HG03378 (cell line): Measurements from ENCODE around the gene CRELD1.
A peak's percentile ranks its signal among the peaks of the same experiment; 100 is the strongest.
"Not testable (repeated sequence)": the region's sequence is repeated elsewhere in the genome, so short reads cannot be mapped to it uniquely, and the experiment has no call there.

ENCODE experiments used
- ATAC-seq: cut with Tn5 transposase; IDR thresholded peaks from one replicate; pipeline ENCODE4 v1.9.1; 2021; ENCODE audit warnings: mild to moderate bottlenecking, moderate library complexity; ENCODE audit not compliant: unreplicated experiment

CRELD1 gene, protein sequence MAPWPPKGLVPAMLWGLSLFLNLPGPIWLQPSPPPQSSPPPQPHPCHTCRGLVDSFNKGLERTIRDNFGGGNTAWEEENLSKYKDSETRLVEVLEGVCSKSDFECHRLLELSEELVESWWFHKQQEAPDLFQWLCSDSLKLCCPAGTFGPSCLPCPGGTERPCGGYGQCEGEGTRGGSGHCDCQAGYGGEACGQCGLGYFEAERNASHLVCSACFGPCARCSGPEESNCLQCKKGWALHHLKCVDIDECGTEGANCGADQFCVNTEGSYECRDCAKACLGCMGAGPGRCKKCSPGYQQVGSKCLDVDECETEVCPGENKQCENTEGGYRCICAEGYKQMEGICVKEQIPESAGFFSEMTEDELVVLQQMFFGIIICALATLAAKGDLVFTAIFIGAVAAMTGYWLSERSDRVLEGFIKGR

DNA sequence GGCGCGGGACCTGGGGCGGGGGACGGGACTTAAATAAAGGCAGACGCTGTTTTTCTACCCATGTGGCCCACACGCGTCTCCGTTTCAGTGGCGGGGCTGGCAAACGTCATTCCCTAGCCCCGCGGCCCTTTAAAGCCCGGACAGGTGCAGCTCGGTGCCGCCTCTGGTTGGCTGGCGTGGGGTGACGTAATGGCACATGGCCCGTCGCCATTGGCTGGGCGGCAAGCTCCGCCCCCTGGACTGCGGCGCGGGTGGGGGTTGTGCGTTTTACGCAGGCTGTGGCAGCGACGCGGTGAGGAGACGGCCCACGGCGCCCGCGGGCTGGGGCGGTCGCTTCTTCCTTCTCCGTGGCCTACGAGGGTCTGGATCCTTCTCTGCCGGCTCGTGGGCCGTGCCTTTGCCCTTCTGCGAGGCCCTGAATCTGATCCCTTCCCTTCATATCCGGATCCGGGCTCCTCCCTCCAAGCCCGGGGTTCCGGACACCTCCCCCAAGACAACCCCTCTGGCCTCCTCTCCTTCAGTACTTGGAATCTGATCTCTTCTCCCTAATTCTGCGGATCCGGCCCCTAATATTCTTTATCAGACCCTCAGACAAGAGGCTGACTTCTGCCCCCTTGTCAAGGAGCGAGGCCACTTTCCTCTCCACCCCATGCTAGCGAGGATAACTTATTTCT lies at the start of gene CRELD1:
Gene CRELD1, plus strand, starts transcription at position 274 of the 674 bp plus-strand sequence. CDS start 605 bp downstream, outside the sequence.
- ATAC-seq: peak; percentile 85

GRCh38 chr3:9884555-9885165 lies 49.0 kb upstream of the CRELD1 start:
- ATAC-seq: no peak

GRCh38 chr3:9886328-9886727 lies 47.3 kb upstream of the CRELD1 start:
- ATAC-seq: no peak

DNA sequence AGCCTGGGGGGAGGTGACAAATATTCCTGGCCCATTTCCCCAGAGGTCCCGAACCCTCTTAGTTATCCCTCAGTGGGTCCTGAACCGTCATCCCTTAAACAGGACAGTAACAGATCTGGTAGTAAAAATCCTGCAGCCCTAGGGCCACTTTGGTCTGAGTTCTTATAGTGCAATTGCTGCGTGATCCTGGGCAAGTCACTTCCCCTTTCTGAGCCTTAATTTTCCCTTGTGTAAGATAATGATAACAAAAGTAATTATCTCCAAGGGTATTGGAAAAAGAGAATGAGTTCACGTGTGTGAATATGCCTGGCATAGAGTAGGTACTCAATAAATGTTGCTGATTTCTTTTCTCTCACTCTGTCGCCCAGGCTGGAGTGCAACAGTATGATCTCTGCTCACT lies 46.2 kb upstream of the CRELD1 start:
- ATAC-seq: no peak

DNA sequence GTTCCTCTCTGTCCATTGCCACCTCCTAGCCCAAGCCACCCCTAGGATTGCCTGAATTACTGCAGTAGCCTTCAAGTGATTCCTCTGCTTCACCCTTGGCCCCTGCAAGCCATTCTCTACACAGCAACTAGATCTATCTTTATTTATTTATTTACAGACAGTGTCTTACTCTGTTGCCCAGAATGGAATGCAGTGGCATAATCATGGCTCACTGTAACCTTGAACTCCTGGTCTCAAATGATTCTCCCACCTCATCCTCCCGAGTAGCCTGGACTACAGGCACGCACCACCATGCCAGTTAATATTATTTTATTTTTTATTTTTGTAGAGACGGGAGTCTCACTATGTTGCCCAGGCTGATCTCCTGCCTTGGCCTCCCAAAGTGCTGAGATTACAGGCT lies 45.1 kb upstream of the CRELD1 start:
- ATAC-seq: no peak

GRCh38 chr3:9889405-9889804 lies 44.2 kb upstream of the CRELD1 start:
- ATAC-seq: no peak

DNA sequence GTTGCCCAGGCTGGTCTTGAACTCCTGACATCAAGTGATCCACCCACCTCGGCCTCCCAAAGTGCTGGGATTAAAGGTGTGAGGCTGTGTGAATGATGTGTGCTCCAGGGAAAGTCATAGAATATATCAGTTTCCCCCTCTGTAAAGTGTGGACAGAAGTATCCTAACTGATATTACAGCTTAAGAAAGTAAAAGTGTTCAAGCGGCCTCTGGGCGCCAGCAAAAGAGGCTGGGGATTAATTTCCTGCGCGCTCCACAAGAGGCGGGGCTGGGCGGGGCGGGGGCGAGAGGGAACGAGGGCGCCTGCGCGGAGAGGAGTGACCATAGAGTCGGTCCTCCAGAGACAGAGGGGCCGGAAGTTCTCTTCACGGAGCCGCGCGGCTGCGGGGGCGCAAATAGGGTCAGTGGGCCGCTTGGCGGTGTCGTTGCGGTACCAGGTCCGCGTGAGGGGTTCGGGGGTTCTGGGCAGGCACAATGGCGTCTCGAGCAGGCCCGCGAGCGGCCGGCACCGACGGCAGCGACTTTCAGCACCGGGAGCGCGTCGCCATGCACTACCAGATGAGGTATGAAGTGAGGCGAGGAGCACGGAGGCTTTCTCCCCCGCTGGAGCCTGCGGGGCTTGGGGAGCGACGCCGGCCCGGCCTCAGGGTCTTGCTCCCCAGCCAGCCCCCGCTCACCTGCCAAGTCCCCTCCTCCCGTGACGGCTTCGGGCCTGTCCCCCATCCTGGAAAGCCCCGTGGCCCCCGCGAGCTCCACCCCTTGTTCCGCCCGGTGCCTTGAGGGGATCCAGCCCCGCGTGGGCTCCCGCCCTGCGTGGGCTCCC lies 43.2 kb upstream of the CRELD1 start, which contains the start of gene JAGN1:
Gene JAGN1, plus strand, starts transcription at position 362 of the 823 bp plus-strand sequence. Its CDS starts 113 bp downstream, at position 475.
- ATAC-seq: peak; percentile 55

DNA sequence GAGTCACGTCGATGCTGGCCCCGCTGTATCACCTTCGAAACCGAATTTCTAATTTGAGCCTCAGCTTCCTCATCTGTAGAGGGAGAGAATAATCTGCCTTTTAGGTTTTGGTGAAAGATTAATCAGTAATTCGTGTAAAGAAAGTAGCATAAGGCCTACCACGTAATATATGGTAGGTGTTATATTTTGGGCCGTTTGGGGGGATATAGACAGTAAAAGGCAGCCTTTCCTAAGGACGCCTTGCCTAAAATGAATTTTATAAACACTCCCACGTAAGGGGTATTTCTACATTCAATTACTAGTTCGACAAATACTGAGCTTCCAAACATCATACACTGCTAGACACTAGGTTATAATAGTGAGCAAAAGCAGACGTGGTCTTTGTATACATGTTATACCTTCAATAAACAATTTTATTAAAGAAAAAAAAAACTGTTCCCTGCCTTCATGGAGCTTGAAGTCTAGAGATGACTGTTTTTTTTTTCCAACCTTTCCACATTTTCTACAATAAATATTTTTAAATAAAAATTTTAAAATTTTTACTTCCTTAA lies 42.5 kb upstream of the CRELD1 start:
- ATAC-seq: no peak

- ATAC-seq: no peak
Measured at GRCh38 chr3:9893739-9894138, 39.9 kb upstream of the CRELD1 start.

DNA sequence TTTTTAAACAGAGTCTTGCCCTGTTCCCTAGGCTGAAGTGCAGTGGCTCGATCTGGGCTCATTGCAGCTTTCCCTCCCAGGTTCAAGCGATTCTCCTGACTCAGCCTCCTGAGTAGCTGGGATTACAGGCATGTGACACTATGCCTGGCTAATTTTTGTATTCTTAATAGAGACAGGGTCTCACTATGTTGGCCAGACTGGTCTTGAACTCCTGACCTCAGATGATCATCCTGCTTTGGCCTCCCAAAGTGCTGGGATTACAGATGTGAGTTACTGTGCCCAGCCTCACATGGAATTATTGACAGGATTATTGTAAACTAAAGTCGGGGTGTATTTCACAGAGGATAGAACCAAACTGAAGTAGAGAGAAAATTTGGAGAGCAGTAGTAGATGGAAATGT lies 37.9 kb upstream of the CRELD1 start:
- not testable (repeated sequence) for ATAC-seq

DNA sequence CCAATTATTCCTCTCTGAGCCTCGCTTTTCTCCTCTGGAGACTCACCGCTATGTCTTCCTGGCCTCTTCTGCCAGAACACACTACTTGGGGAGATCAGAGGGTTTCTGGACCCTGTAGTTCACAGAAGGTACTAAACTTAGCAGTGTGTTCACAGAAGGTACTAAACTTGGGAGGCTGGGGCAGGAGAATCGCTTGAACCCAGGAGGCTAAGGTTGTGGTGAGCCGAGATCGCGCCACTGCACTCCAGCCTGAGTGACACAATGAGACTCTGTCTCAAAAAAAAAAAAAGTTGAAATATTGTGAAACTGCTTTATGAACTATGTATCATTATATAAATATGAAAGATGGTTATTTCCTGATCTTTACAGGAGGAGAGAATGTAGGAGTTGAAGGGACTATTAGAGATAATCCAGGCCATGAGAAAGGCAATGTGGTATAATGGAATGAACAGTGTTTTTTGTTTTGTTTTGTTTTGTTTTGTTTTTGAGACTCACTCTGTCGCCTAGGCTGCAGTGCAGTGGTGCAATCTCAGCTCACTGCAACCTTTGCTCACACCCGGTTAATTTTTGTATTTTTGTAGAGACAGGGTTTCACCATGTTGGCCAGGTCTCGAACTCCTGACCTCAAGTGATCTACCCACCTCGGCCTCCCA lies 36.8 kb upstream of the CRELD1 start:
- ATAC-seq: not testable (repeated sequence)

GRCh38 chr3:9897408-9898372 lies 35.9 kb upstream of the CRELD1 start:
- ATAC-seq: no peak

GRCh38 chr3:9898467-9899241 lies 35.0 kb upstream of the CRELD1 start:
- no peak for ATAC-seq

DNA sequence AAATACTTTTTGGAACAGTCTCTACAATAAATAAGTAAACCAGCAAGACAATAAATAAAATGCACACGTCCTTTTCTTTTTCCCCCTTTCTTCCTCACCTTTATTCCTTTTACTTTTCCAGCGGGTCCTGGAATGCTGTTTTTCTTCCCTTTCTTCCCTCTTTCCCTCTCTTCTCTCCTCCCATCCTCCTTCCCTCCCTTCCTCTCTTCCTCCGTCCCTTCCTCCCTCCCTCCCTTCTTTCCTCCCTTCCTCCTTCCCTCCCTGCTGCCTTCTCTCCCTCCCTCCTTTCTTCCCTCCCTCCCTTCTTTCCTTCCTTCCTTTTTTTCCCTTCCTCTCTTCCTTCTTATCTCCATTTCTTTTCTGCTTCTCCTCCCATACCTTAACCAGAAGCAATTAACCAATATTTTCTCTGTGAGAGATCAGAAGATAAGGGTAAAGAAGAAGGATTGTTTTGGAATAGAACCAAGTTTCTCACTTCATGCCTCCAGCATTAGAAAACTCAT lies 34.3 kb upstream of the CRELD1 start:
- no peak for ATAC-seq

DNA sequence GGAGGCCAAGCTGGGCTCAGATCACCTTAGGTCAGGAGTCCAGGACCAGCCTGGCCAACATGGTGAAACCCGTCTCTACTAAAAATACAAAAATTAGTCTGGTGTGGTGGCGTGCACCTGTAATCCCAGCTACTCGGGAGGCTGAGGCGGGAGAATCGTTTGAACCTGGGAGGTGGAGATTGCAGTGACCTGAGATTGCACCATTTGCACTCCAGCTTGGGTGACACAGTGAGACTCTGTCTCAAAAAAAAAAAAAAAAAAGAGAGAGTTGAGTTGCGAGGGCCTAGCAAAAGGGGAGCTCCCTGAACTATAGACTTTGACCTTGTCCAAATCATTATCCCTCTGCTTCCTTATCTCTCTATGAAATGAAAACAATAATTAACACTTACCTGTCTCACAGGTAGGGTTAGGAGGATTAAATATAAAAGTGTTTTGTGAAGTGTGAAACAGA lies 32.6 kb upstream of the CRELD1 start:
- not testable (repeated sequence) for ATAC-seq

- no peak for ATAC-seq
Measured at GRCh38 chr3:9901967-9902366, 31.7 kb upstream of the CRELD1 start.

DNA sequence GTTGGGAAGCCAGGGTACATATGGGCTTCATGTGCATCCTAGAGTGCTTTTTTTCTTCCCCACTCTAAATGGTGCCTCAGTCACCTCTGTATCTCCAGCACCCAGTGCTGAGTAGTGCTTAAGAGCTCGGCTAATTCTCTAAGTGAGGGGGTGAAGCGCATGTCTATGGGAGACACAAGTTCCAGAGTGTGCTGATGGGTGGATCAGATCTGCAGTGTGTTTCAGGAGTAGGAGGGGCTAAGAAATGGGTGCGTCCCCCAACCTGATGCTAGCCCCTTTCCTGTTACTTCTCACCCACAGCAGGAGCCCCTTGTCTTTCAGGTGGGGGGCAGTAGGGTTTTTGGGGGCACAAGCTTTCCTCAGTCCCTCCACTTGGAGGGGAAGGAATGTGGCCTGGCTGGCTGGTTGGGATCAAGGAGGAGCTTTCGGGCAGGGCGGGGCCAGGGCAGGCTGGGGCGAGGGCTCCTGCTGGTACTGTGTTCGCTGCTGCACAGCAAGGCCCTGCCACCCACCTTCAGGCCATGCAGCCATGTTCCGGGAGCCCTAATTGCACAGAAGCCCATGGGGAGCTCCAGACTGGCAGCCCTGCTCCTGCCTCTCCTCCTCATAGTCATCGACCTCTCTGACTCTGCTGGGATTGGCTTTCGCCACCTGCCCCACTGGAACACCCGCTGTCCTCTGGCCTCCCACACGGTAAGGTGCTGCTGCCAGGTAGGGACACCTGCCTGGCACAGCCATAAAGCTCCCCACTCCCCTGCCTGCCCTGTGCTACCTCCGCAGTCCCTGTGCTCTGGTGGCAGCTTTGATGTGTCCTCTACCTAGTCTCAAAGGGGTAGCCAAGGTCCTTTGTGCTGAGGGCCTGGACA lies 31.0 kb upstream of the CRELD1 start, which contains the start of gene IL17RE:
Gene IL17RE, plus strand, starts transcription at position 477 of the 866 bp plus-strand sequence. Its CDS starts 85 bp downstream, at position 562.
- no peak for ATAC-seq
